ENCODE measurements around the gene NCKAP5.

- no peak for TF ChIP-seq CTCF (IDR thresholded peaks at IDR 0.05; ENCODE audit: low read length)
- no peak for TF ChIP-seq EZH2 (IDR thresholded peaks at IDR 0.05; ENCODE audit: borderline replicate concordance, low read length)
Measured at GRCh38 chr2:132929786-132930185, 638.5 kb downstream of the NCKAP5 start.
